ENCODE data around the gene NDUFA5. TPM values are rescaled to one million over a fixed set of nuclear protein-coding genes. Genes with fewer than 3 reads are reported as not detected.

Gene NDUFA5
- polyA plus RNA-seq, 1 of the 3 experiments (the other 2 are of a cell fraction), result 10.9 TPM

- TF ChIP-seq USF2 (IDR thresholded peaks at IDR 0.05; ENCODE audit: borderline replicate concordance, low read depth, low read length), result no peak
Measured at GRCh38 chr7:123538897-123539296, 18.7 kb downstream of the NDUFA5 start (continued).

- H3K9me2 ChIP-seq, result no peaks in the 10 kb centered on the region
- peak overlapping the region; percentile 43 for H3K4me2 ChIP-seq
- H3K4me1 ChIP-seq (ENCODE audit: control insufficient read depth in 1 of 2, insufficient read depth in 2 of 2, low read depth in 1 of 2, low read length in 1 of 2), result peaks cover 8 to 20% of the 10 kb centered on the region in 2 experiments
- no peak overlapping the region for H2AFZ ChIP-seq (ENCODE audit: low read depth)
- no peaks in the 10 kb centered on the region for H4K20me1 ChIP-seq (ENCODE audit: insufficient read depth)
- no peaks in the 10 kb centered on the region for H3K9me3 ChIP-seq
- no peak for DNase-seq
- H3F3A ChIP-seq (replicated peaks; ENCODE audit: insufficient read depth), result peaks cover 34% of the 10 kb centered on the region
- CTCF ChIA-PET, result interaction anchor here (0.7 to 5.0 kb wide), 3 partner anchors 9 to 97 kb away, joined by 3 to 69 read pairs (median 18); no protein-coding TSS in a partner anchor
- H3K27me3 ChIP-seq (ENCODE audit: insufficient read depth), result no peaks in the 10 kb centered on the region
- POLR2A ChIA-PET, result no interaction called here
- peak overlapping the region in 1 of 2 experiments; percentile 78; a peak in 3 of 4 replicates for H3K27ac ChIP-seq (ENCODE audit: low read depth in 2 of 2, low read length in 1 of 2)
- H3K4me3 ChIP-seq (ENCODE audit: low read depth in 2 of 2, low read length in 1 of 2), result no peak overlapping the region
- no peaks in the 10 kb centered on the region for H3K79me2 ChIP-seq (ENCODE audit: insufficient read depth)
- 51% methylated on average over 7 of the region's 7 CpGs for WGBS (ENCODE audit: low lambda C conversion rate)
- H3K9ac ChIP-seq, result no peak overlapping the region
- peaks cover 17% of the 10 kb centered on the region in 2 experiments for H3K36me3 ChIP-seq (replicated peaks in 1 of 2; ENCODE audit: control insufficient read depth in 1 of 2, insufficient read depth in 2 of 2, low read length in 1 of 2)
- TF ChIP-seq NRF1 (IDR thresholded peaks at IDR 0.05; ENCODE audit: low read depth, low read length) (no peak), JUND (IDR thresholded peaks at IDR 0.05) (peak; percentile 95), CTCF (IDR thresholded peaks at IDR 0.05) (no peak), TEAD4 (IDR thresholded peaks at IDR 0.05; ENCODE audit: borderline replicate concordance, insufficient read depth) (0 out of 2 replicates have a peak, but pooled peaks have one; percentile 33), POLR2AphosphoS5 (IDR thresholded peaks at IDR 0.05; ENCODE audit: low read depth, low read length) (peak; percentile 66; the same call in 1 of the 2 replicates), PBX3 (IDR thresholded peaks at IDR 0.05) (peak; percentile 98), RAD21 (IDR thresholded peaks at IDR 0.05; ENCODE audit: low read length) (no peak), SMC3 (IDR thresholded peaks at IDR 0.05; ENCODE audit: low read depth, low read length) (no peak), GABPA (IDR thresholded peaks at IDR 0.05; ENCODE audit: low read depth) (no peak), USF1 (IDR thresholded peaks at IDR 0.05; ENCODE audit: borderline replicate concordance, low read depth) (no peak), REST (IDR thresholded peaks at IDR 0.05; ENCODE audit: low read depth, low read length) (no peak), YY1 (IDR thresholded peaks at IDR 0.05; ENCODE audit: low read depth) (no peak), CHD2 (IDR thresholded peaks at IDR 0.05; ENCODE audit: low read length, partially characterized antibody) (no peak), TAF1 (IDR thresholded peaks at IDR 0.05; ENCODE audit: borderline replicate concordance, low read depth, low read length) (no peak), USF2 (IDR thresholded peaks at IDR 0.05; ENCODE audit: borderline replicate concordance, low read depth, low read length) (no peak), EZH2phosphoT487 (IDR thresholded peaks at IDR 0.05; ENCODE audit: borderline replicate concordance, low read depth) (no peak), IRF3 (IDR thresholded peaks at IDR 0.05; ENCODE audit: low read depth, low read length) (no peak), EP300 (IDR thresholded peaks at IDR 0.05; ENCODE audit: borderline replicate concordance in 1 of 2, low read depth in 1 of 2, low read length in 1 of 2) (peak in 1 of 2 experiments; percentile 85; a peak in 2 of 4 replicates), RFX5 (IDR thresholded peaks at IDR 0.05; ENCODE audit: low read length) (no peak), FOXM1 (IDR thresholded peaks at IDR 0.05; ENCODE audit: low read depth) (peak; percentile 26; the same call in 1 of the 2 replicates)
Measured at GRCh38 chr7:123538189-123538714, 19.4 kb downstream of the NDUFA5 start.
